ENCODE measurements around the gene PDZD8. TPM values are rescaled to one million over a fixed set of nuclear protein-coding genes. Genes with fewer than 3 reads are reported as not detected.
"Not testable (repeated sequence)": the region's sequence is repeated elsewhere in the genome, so short reads cannot be mapped to it uniquely, and the experiment has no call there.

The PDZD8 gene
- polyA plus RNA-seq, 1 donor: 34.7 TPM

GRCh38 chr10:117324367-117324766, 50.9 kb downstream of the PDZD8 start:
- H3K9me3 ChIP-seq (ENCODE audit: control insufficient read depth, low read depth, low read length): no peaks in the 10 kb centered on the region
- WGBS (ENCODE audit: insufficient coverage, low lambda C conversion rate): 100% methylated on average over 1 of the region's 2 CpGs
- DNase-seq: no peak
- H3K4me3 ChIP-seq (ENCODE audit: low read length): no peak overlapping the region
- peaks cover 18% of the 10 kb centered on the region for H3K4me1 ChIP-seq (ENCODE audit: control insufficient read depth, insufficient read depth, low read length)
- H3K27me3 ChIP-seq (ENCODE audit: control insufficient read depth, insufficient read depth, low read length): no peaks in the 10 kb centered on the region
- peaks cover 5% of the 10 kb centered on the region for H3K36me3 ChIP-seq (ENCODE audit: control insufficient read depth, insufficient read depth, low read length)
- H3K27ac ChIP-seq (ENCODE audit: low read length): no peak overlapping the region

GRCh38 chr10:117322260-117322659, 53.0 kb downstream of the PDZD8 start:
- Histone ChIP-seq H3K36me3 (ENCODE audit: control insufficient read depth, insufficient read depth, low read length) (peaks cover 8% of the 10 kb centered on the region), H3K9me3 (ENCODE audit: control insufficient read depth, low read depth, low read length) (no peaks in the 10 kb centered on the region), H3K4me3 (ENCODE audit: low read length) (no peak overlapping the region), H3K27ac (ENCODE audit: low read length) (no peak overlapping the region), H3K4me1 (ENCODE audit: control insufficient read depth, insufficient read depth, low read length) (peaks cover 6% of the 10 kb centered on the region), H3K27me3 (ENCODE audit: control insufficient read depth, insufficient read depth, low read length) (no peaks in the 10 kb centered on the region)
- no peak for DNase-seq
- no CpG with 5 or more reads among the region's 4 CpGs for WGBS (ENCODE audit: insufficient coverage, low lambda C conversion rate)

- no peak for DNase-seq
- Histone ChIP-seq H3K9me3 (ENCODE audit: control insufficient read depth, low read depth, low read length) (no peaks in the 10 kb centered on the region), H3K4me3 (ENCODE audit: low read length) (no peak overlapping the region), H3K36me3 (ENCODE audit: control insufficient read depth, insufficient read depth, low read length) (peaks cover 8% of the 10 kb centered on the region), H3K27me3 (ENCODE audit: control insufficient read depth, insufficient read depth, low read length) (no peaks in the 10 kb centered on the region), H3K4me1 (ENCODE audit: control insufficient read depth, insufficient read depth, low read length) (no peaks in the 10 kb centered on the region), H3K27ac (ENCODE audit: low read length) (no peak overlapping the region)
- 33% methylated on average over 1 of the region's 1 CpG for WGBS (ENCODE audit: insufficient coverage, low lambda C conversion rate)
Observed at GRCh38 chr10:117320050-117320665, 55.1 kb downstream of the PDZD8 start.

GRCh38 chr10:117318909-117319308, 56.3 kb downstream of the PDZD8 start:
- Histone ChIP-seq H3K9me3 (ENCODE audit: control insufficient read depth, low read depth, low read length) (no peaks in the 10 kb centered on the region), H3K36me3 (ENCODE audit: control insufficient read depth, insufficient read depth, low read length) (peaks cover 13% of the 10 kb centered on the region), H3K27me3 (ENCODE audit: control insufficient read depth, insufficient read depth, low read length) (no peaks in the 10 kb centered on the region), H3K4me1 (ENCODE audit: control insufficient read depth, insufficient read depth, low read length) (no peaks in the 10 kb centered on the region), H3K4me3 (ENCODE audit: low read length) (no peak overlapping the region), H3K27ac (ENCODE audit: low read length) (no peak overlapping the region)
- no peak for DNase-seq

GRCh38 chr10:117316701-117317100, 58.5 kb downstream of the PDZD8 start:
- Histone ChIP-seq H3K4me1 (ENCODE audit: control insufficient read depth, insufficient read depth, low read length) (no peaks in the 10 kb centered on the region), H3K27ac (ENCODE audit: low read length) (no peak overlapping the region), H3K4me3 (ENCODE audit: low read length) (no peak overlapping the region), H3K36me3 (ENCODE audit: control insufficient read depth, insufficient read depth, low read length) (peaks cover 19% of the 10 kb centered on the region), H3K27me3 (ENCODE audit: control insufficient read depth, insufficient read depth, low read length) (no peaks in the 10 kb centered on the region), H3K9me3 (ENCODE audit: control insufficient read depth, low read depth, low read length) (no peaks in the 10 kb centered on the region)
- no peak for DNase-seq
- WGBS (ENCODE audit: insufficient coverage, low lambda C conversion rate): 92% methylated on average over 2 of the region's 2 CpGs

GRCh38 chr10:117313641-117314040, 61.6 kb downstream of the PDZD8 start:
- Histone ChIP-seq H3K4me3 (ENCODE audit: low read length) (no peak overlapping the region), H3K4me1 (ENCODE audit: control insufficient read depth, insufficient read depth, low read length) (no peaks in the 10 kb centered on the region), H3K9me3 (ENCODE audit: control insufficient read depth, low read depth, low read length) (no peaks in the 10 kb centered on the region), H3K36me3 (ENCODE audit: control insufficient read depth, insufficient read depth, low read length) (peaks cover 19% of the 10 kb centered on the region), H3K27ac (ENCODE audit: low read length) (no peak overlapping the region), H3K27me3 (ENCODE audit: control insufficient read depth, insufficient read depth, low read length) (no peaks in the 10 kb centered on the region)
- no peak for DNase-seq
- WGBS (ENCODE audit: insufficient coverage, low lambda C conversion rate): no CpG with 5 or more reads among the region's 1 CpG

- DNase-seq: no peak
- Histone ChIP-seq H3K27me3 (ENCODE audit: control insufficient read depth, insufficient read depth, low read length) (no peaks in the 10 kb centered on the region), H3K9me3 (ENCODE audit: control insufficient read depth, low read depth, low read length) (no peaks in the 10 kb centered on the region), H3K27ac (ENCODE audit: low read length) (no peak overlapping the region), H3K4me3 (ENCODE audit: low read length) (no peak overlapping the region), H3K4me1 (ENCODE audit: control insufficient read depth, insufficient read depth, low read length) (no peaks in the 10 kb centered on the region), H3K36me3 (ENCODE audit: control insufficient read depth, insufficient read depth, low read length) (peaks cover 18% of the 10 kb centered on the region)
- WGBS (ENCODE audit: insufficient coverage, low lambda C conversion rate): 71% methylated on average over 3 of the region's 4 CpGs
Observed at GRCh38 chr10:117312430-117312829, 62.8 kb downstream of the PDZD8 start.

- DNase-seq: no peak
- H3K27me3 ChIP-seq (ENCODE audit: control insufficient read depth, insufficient read depth, low read length): no peaks in the 10 kb centered on the region
- peaks cover 18% of the 10 kb centered on the region for H3K36me3 ChIP-seq (ENCODE audit: control insufficient read depth, insufficient read depth, low read length)
- WGBS (ENCODE audit: insufficient coverage, low lambda C conversion rate): 100% methylated on average over 1 of the region's 5 CpGs
- no peak overlapping the region for H3K4me3 ChIP-seq (ENCODE audit: low read length)
- no peaks in the 10 kb centered on the region for H3K9me3 ChIP-seq (ENCODE audit: control insufficient read depth, low read depth, low read length)
- no peak overlapping the region for H3K27ac ChIP-seq (ENCODE audit: low read length)
- H3K4me1 ChIP-seq (ENCODE audit: control insufficient read depth, insufficient read depth, low read length): no peaks in the 10 kb centered on the region
Observed at GRCh38 chr10:117311261-117311660, 64.0 kb downstream of the PDZD8 start.

GRCh38 chr10:117306674-117307073, 68.6 kb downstream of the PDZD8 start:
- H3K27me3 ChIP-seq (ENCODE audit: control insufficient read depth, insufficient read depth, low read length): no peaks in the 10 kb centered on the region
- H3K4me3 ChIP-seq (ENCODE audit: low read length): no peak overlapping the region
- H3K4me1 ChIP-seq (ENCODE audit: control insufficient read depth, insufficient read depth, low read length): no peaks in the 10 kb centered on the region
- H3K27ac ChIP-seq (ENCODE audit: low read length): no peak overlapping the region
- H3K36me3 ChIP-seq (ENCODE audit: control insufficient read depth, insufficient read depth, low read length): peaks cover 10% of the 10 kb centered on the region
- DNase-seq: no peak
- no peaks in the 10 kb centered on the region for H3K9me3 ChIP-seq (ENCODE audit: control insufficient read depth, low read depth, low read length)

GRCh38 chr10:117303451-117303850, 71.8 kb downstream of the PDZD8 start:
- H3K9me3 ChIP-seq (ENCODE audit: control insufficient read depth, low read depth, low read length); H3K27me3 ChIP-seq (ENCODE audit: control insufficient read depth, insufficient read depth, low read length); DNase-seq; H3K4me3 ChIP-seq (ENCODE audit: low read length); H3K4me1 ChIP-seq (ENCODE audit: control insufficient read depth, insufficient read depth, low read length); H3K27ac ChIP-seq (ENCODE audit: low read length): not testable (repeated sequence)
- 100% methylated on average over 1 of the region's 3 CpGs for WGBS (ENCODE audit: insufficient coverage, low lambda C conversion rate)
- H3K36me3 ChIP-seq (ENCODE audit: control insufficient read depth, insufficient read depth, low read length): peaks cover 12% of the 10 kb centered on the region

- Histone ChIP-seq H3K27me3 (ENCODE audit: control insufficient read depth, insufficient read depth, low read length) (no peaks in the 10 kb centered on the region), H3K36me3 (ENCODE audit: control insufficient read depth, insufficient read depth, low read length) (peaks cover 12% of the 10 kb centered on the region), H3K4me1 (ENCODE audit: control insufficient read depth, insufficient read depth, low read length) (no peaks in the 10 kb centered on the region), H3K27ac (ENCODE audit: low read length) (no peak overlapping the region), H3K4me3 (ENCODE audit: low read length) (no peak overlapping the region), H3K9me3 (ENCODE audit: control insufficient read depth, low read depth, low read length) (peaks cover 2% of the 10 kb centered on the region)
- no peak for DNase-seq
- no CpG with 5 or more reads among the region's 1 CpG for WGBS (ENCODE audit: insufficient coverage, low lambda C conversion rate)
Observed at GRCh38 chr10:117300671-117301070, 74.6 kb downstream of the PDZD8 start.
